OCI-LY7 (cell line): ENCODE data around the gene TMEM26. TPM values are rescaled to one million over a fixed set of nuclear protein-coding genes. Genes with fewer than 3 reads are reported as not detected.

ENCODE experiments used
- BruUV-seq: library from RNA; stranded (reverse); fragments of 400-500 nt; replicated peaks from 2 replicates; lab custom pipeline; 2021; lab: Mats Ljungman, UMichigan
- CTCF ChIA-PET: fragments of 300-600 bp; sonication (Branson Sonifier 250); formaldehyde crosslinking; loops from one replicate; lab custom pipeline; 2022; ENCODE audit warnings: antibody characterized with exemption; ENCODE audit not compliant: unreplicated experiment; lab: Charles Lee
- POLR2A ChIA-PET: fragments of 300-600 bp; sonication (Branson Sonifier 250); formaldehyde crosslinking; loops from one replicate; lab custom pipeline; 2022; ENCODE audit warnings: antibody characterized with exemption; lab: Charles Lee
- DNase-seq: peaks from one replicate; pipeline ENCODE4 v3.0.0-alpha.2; 2015; ENCODE audit warnings: low spot score
- H2AFZ ChIP-seq: fragments of 200-600 bp; sonication (generic), shearing (Covaris generic); 2 replicates; pipeline ENCODE4 v1.6.1; 2014; ENCODE audit warnings: mild to moderate bottlenecking, antibody characterized with exemption, low read length, moderate library complexity
- H3K27ac ChIP-seq: fragments of 200-600 bp; sonication (generic); 2 replicates; pipeline ENCODE4 v1.5.1; 2014; ENCODE audit warnings: mixed run types, low read depth, mild to moderate bottlenecking, moderate library complexity, low read length, inconsistent platforms; ENCODE audit not compliant: poor library complexity, severe bottlenecking
- H3K36me3 ChIP-seq: fragments of 200-600 bp; sonication (generic); 2 replicates; pipeline ENCODE4 v1.6.1; 2014; ENCODE audit warnings: mild to moderate bottlenecking, antibody characterized with exemption, low read length, moderate library complexity, mixed read lengths; ENCODE audit not compliant: insufficient read depth
- H3K4me1 ChIP-seq: fragments of 200-600 bp; sonication (generic); 2 replicates; pipeline ENCODE4 v1.5.1; 2014; ENCODE audit warnings: mild to moderate bottlenecking, low read length; ENCODE audit not compliant: insufficient read depth, poor library complexity, severe bottlenecking
- H3K4me2 ChIP-seq: fragments of 200-600 bp; sonication (generic); 2 replicates; pipeline ENCODE4 v1.6.1; 2014; ENCODE audit warnings: mild to moderate bottlenecking, low read length
- H3K4me3 ChIP-seq: fragments of 200-600 bp; sonication (generic); 2 replicates; pipeline ENCODE4 v1.5.1; 2014; ENCODE audit warnings: mild to moderate bottlenecking, low read depth, low read length; ENCODE audit not compliant: poor library complexity, severe bottlenecking
- H3K79me2 ChIP-seq: fragments of 200-600 bp; sonication (generic); 2 replicates; pipeline ENCODE4 v1.6.1; 2016; ENCODE audit warnings: low read depth, mild to moderate bottlenecking, low read length, moderate library complexity, mixed read lengths; ENCODE audit not compliant: insufficient read depth
- H3K9me2 ChIP-seq: fragments of 200-600 bp; sonication (generic); 2 replicates; pipeline ENCODE4 v1.6.1; 2016; ENCODE audit warnings: mild to moderate bottlenecking, low read length, mixed read lengths; ENCODE audit not compliant: insufficient read depth
- H3K9me3 ChIP-seq: fragments of 200-600 bp; sonication (generic); 2 replicates; pipeline ENCODE4 v1.6.1; 2014; ENCODE audit warnings: mild to moderate bottlenecking, mixed run types, low read length, mixed read lengths
- H4K20me1 ChIP-seq: fragments of 200-600 bp; sonication (generic); 2 replicates; pipeline ENCODE4 v1.6.1; 2014; ENCODE audit warnings: mild to moderate bottlenecking, antibody characterized with exemption, low read length, moderate library complexity, mixed read lengths; ENCODE audit not compliant: insufficient read depth
- EZH2phosphoT487 ChIP-seq: fragments of 200-600 bp; sonication (generic); IDR thresholded peaks from 2 replicates; pipeline ENCODE4 v1.6.1; 2018; ENCODE audit warnings: low read depth, borderline replicate concordance, mild to moderate bottlenecking, mixed run types, antibody characterized with exemption, low read length, moderate library complexity, mixed read lengths
- intact Hi-C: fragments of 100-400 bp; cut with micrococcal nuclease; formaldehyde crosslinking; loops from one replicate; pipeline ENCODE4 v1.10.0; 2022; ENCODE audit not compliant: unreplicated experiment
- total RNA-seq, 2 experiments: library from RNA; depleted of rRNA in 1 of 2; stranded (reverse); fragments of >200 nt in 1 of 2; shearing (Covaris generic) in 1 of 2; gene quantifications; 2 replicates each; pipeline ENCODE4 v1.2.3, GENCODE V29; 2014 to 2022
- TF ChIP-seq, protein P1 (sequence below): fragments of 200-600 bp; sonication (generic); conservative IDR thresholded peaks from 2 replicates; pipeline ENCODE4 v1.5.1; 2014; ENCODE audit warnings: mild to moderate bottlenecking, antibody characterized with exemption, low read length, moderate library complexity, mixed read lengths

The TMEM26 gene
- total RNA-seq, 2 experiments from 2014 or later: 0.06 TPM; not detected in 1

GRCh38 chr10:61409157-61409556, 44.0 kb downstream of the TMEM26 start:
- no peaks in the 10 kb centered on the region for H3K9me2 ChIP-seq
- intact Hi-C loops: no loop called here
- DNase-seq: no peak
- no peak overlapping the region for H2AFZ ChIP-seq
- POLR2A ChIA-PET: no interaction called here
- no peaks in the 10 kb centered on the region for H3K36me3 ChIP-seq
- TF ChIP-seq EZH2phosphoT487: no peak
- TF ChIP-seq, protein P1, sequence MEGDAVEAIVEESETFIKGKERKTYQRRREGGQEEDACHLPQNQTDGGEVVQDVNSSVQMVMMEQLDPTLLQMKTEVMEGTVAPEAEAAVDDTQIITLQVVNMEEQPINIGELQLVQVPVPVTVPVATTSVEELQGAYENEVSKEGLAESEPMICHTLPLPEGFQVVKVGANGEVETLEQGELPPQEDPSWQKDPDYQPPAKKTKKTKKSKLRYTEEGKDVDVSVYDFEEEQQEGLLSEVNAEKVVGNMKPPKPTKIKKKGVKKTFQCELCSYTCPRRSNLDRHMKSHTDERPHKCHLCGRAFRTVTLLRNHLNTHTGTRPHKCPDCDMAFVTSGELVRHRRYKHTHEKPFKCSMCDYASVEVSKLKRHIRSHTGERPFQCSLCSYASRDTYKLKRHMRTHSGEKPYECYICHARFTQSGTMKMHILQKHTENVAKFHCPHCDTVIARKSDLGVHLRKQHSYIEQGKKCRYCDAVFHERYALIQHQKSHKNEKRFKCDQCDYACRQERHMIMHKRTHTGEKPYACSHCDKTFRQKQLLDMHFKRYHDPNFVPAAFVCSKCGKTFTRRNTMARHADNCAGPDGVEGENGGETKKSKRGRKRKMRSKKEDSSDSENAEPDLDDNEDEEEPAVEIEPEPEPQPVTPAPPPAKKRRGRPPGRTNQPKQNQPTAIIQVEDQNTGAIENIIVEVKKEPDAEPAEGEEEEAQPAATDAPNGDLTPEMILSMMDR: no peak
- H4K20me1 ChIP-seq: no peaks in the 10 kb centered on the region
- no peaks in the 10 kb centered on the region for H3K4me1 ChIP-seq
- no TSS peak for BruUV-seq
- H3K27ac ChIP-seq: no peak overlapping the region
- H3K4me2 ChIP-seq: no peak overlapping the region
- H3K4me3 ChIP-seq: no peak overlapping the region
- CTCF ChIA-PET: no interaction called here
- H3K79me2 ChIP-seq: no peaks in the 10 kb centered on the region
- H3K9me3 ChIP-seq: no peaks in the 10 kb centered on the region

- CTCF ChIA-PET: no interaction called here
- Histone ChIP-seq H3K9me3 (no peaks in the 10 kb centered on the region), H3K27ac (no peak overlapping the region), H3K9me2 (no peaks in the 10 kb centered on the region), H4K20me1 (no peaks in the 10 kb centered on the region), H2AFZ (no peak overlapping the region), H3K4me1 (no peaks in the 10 kb centered on the region), H3K4me2 (no peak overlapping the region), H3K36me3 (no peaks in the 10 kb centered on the region), H3K79me2 (no peaks in the 10 kb centered on the region), H3K4me3 (no peak overlapping the region)
- TF ChIP-seq EZH2phosphoT487: no peak
- TF ChIP-seq, protein P1: no peak
- BruUV-seq: no TSS peak
- intact Hi-C loops: no loop called here
- no peak for DNase-seq
- POLR2A ChIA-PET: no interaction called here
Observed at GRCh38 chr10:61408105-61408504, 45.1 kb downstream of the TMEM26 start.

GRCh38 chr10:61406736-61407135, 46.4 kb downstream of the TMEM26 start:
- no peak overlapping the region for H3K4me3 ChIP-seq
- H2AFZ ChIP-seq: no peak overlapping the region
- H3K9me2 ChIP-seq: no peaks in the 10 kb centered on the region
- H3K4me2 ChIP-seq: no peak overlapping the region
- no peak overlapping the region for H3K27ac ChIP-seq
- H3K36me3 ChIP-seq: no peaks in the 10 kb centered on the region
- CTCF ChIA-PET: no interaction called here
- POLR2A ChIA-PET: no interaction called here
- no peaks in the 10 kb centered on the region for H4K20me1 ChIP-seq
- TF ChIP-seq, protein P1: no peak
- TF ChIP-seq EZH2phosphoT487: no peak
- H3K79me2 ChIP-seq: no peaks in the 10 kb centered on the region
- DNase-seq: no peak
- BruUV-seq: no TSS peak
- intact Hi-C loops: no loop called here
- H3K4me1 ChIP-seq: no peaks in the 10 kb centered on the region
- H3K9me3 ChIP-seq: no peaks in the 10 kb centered on the region
